ENCODE data around the gene DENND1A.

DNA sequence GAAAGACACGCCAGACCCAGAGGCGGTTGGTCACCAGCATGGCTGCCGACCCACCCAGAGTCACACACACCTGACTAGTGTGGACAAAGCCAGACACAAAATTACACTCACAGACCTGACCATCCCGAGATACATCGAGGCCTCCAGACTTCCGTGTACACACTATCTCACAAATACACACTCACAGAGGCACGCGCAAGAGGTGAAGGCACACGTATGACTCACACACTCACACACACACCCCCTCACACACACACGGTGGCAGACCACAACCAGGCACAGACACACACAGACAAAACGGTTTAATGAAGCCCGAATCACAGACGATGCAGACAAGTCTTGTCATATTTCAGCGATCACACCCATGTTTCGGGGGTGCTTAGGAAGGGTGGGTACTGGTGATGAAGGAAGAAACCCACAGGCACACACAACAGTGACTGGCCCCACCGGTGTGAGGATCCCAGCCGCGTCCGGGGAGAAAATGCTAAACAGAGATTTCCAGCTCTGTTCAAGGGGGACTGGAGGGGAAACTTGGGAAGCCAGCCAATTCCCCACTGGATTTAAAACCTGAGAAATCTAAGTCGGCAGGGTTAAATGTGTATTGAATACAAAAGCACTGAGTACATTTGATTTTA, 522.6 kb downstream of the DENND1A start:
- TF ChIP-seq, protein P1, sequence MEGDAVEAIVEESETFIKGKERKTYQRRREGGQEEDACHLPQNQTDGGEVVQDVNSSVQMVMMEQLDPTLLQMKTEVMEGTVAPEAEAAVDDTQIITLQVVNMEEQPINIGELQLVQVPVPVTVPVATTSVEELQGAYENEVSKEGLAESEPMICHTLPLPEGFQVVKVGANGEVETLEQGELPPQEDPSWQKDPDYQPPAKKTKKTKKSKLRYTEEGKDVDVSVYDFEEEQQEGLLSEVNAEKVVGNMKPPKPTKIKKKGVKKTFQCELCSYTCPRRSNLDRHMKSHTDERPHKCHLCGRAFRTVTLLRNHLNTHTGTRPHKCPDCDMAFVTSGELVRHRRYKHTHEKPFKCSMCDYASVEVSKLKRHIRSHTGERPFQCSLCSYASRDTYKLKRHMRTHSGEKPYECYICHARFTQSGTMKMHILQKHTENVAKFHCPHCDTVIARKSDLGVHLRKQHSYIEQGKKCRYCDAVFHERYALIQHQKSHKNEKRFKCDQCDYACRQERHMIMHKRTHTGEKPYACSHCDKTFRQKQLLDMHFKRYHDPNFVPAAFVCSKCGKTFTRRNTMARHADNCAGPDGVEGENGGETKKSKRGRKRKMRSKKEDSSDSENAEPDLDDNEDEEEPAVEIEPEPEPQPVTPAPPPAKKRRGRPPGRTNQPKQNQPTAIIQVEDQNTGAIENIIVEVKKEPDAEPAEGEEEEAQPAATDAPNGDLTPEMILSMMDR (IDR thresholded peaks at IDR 0.05), result no peak
- no peak for TF ChIP-seq POLR2A (IDR thresholded peaks at IDR 0.05)

Data from right lobe of liver (tissue), 4 donors.